ENCODE results near the gene BARX1.
A peak's percentile ranks its signal among the peaks of the same experiment; 100 is the strongest.
"Not testable (repeated sequence)": the region's sequence is repeated elsewhere in the genome, so short reads cannot be mapped to it uniquely, and the experiment has no call there.

The BARX1 gene

DNA sequence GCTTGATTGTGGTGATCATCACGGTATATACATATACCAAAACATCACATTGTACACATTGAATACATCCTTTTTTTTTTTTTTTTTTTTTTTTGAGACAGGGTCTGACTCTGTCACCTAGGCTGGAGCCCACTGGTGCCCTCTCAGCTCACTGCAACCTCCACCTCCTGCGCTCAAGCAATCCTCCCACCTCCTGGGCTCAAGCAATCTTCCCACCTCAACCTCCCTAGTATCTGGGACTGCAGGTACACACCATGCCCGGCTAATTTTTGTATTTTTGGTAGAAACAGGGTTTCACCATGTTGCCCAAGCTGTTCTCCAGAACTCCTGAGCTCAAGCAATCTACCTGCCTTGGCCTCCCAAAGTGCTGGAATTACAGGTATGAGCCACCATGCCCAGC, 8.3 kb upstream of the BARX1 start:
- H3K27me3 ChIP-seq (ENCODE audit: control insufficient read depth, insufficient read depth, low read length) = peaks cover 21% of the 10 kb centered on the region
- not testable (repeated sequence) for H3K9ac ChIP-seq (ENCODE audit: low read length); H3K27ac ChIP-seq (ENCODE audit: low read depth, low read length); H3K4me1 ChIP-seq (ENCODE audit: control insufficient read depth, insufficient read depth, low read length); H3K36me3 ChIP-seq (ENCODE audit: control insufficient read depth, insufficient read depth, low read length); H3K4me3 ChIP-seq (ENCODE audit: low read length)

DNA sequence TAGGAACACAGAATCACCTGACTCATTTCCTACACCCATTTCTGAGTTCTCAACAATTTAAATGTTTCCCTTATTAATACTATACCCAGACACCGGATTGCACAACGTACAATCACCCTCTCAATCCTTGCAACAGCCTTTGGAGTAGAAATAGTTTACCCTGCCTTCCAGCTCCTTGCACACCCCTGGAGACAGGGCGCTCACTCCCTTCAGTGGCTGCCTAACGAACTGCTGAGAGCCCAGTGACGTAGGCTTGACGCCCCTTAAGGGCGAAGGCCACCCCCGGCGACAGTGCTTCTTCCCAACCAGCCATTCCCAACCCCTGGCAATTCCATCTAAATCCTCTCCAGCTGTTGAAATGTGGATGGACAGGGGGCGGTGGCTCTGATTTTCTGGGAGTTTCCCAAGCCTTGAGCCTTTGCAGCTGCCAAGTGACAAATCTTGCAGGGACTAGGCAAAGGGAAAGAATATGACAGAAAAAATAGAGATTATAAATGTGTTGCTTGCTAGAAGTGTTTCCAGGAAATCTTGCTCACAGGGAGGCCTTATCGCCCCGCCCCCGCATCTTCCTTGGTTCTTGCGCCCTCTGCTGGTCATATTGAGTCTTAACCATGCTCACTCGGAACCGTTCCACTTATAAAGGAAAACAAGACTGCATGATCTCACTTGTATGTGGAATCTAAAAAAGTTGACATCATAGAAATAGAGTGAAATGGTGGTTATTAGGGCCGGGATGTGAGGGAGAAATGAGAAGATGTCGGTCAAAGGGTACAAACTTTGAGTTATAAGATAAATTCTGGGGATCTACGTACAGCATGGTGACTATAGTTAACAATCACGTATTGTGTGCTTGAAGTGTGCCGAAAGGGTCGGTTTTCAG, 7.6 kb upstream of the BARX1 start:
- no peak overlapping the region for H3K9ac ChIP-seq (ENCODE audit: low read length)
- H3K27ac ChIP-seq (ENCODE audit: low read depth, low read length) = no peak overlapping the region
- no peak overlapping the region for H3K4me3 ChIP-seq (ENCODE audit: low read length)
- no peaks in the 10 kb centered on the region for H3K36me3 ChIP-seq (ENCODE audit: control insufficient read depth, insufficient read depth, low read length)
- no peaks in the 10 kb centered on the region for H3K4me1 ChIP-seq (ENCODE audit: control insufficient read depth, insufficient read depth, low read length)
- H3K27me3 ChIP-seq (ENCODE audit: control insufficient read depth, insufficient read depth, low read length) = peaks cover 27% of the 10 kb centered on the region

DNA sequence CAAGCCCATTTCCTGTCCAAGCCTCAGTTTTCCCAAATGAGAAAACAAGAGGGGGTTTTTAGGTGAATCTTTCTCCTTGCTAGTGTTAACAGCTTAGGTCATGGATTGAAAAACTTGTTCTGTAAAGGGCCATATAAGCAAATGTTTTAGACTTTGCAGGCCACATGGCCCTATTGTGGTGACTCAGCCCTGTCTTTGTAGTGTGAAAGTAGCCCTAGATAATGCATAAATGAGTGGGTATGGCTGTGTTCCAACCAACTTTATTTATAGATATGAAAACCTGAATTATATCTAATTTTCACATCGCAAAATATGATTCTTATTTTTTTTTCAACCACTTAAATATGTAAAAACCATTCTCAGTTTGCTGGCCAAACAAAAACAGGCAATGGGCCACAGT, 6.9 kb upstream of the BARX1 start:
- Histone ChIP-seq H3K27ac (ENCODE audit: low read depth, low read length) (no peak overlapping the region), H3K27me3 (ENCODE audit: control insufficient read depth, insufficient read depth, low read length) (peaks cover 35% of the 10 kb centered on the region), H3K4me1 (ENCODE audit: control insufficient read depth, insufficient read depth, low read length) (no peaks in the 10 kb centered on the region), H3K4me3 (ENCODE audit: low read length) (no peak overlapping the region), H3K36me3 (ENCODE audit: control insufficient read depth, insufficient read depth, low read length) (no peaks in the 10 kb centered on the region), H3K9ac (ENCODE audit: low read length) (no peak overlapping the region)

DNA sequence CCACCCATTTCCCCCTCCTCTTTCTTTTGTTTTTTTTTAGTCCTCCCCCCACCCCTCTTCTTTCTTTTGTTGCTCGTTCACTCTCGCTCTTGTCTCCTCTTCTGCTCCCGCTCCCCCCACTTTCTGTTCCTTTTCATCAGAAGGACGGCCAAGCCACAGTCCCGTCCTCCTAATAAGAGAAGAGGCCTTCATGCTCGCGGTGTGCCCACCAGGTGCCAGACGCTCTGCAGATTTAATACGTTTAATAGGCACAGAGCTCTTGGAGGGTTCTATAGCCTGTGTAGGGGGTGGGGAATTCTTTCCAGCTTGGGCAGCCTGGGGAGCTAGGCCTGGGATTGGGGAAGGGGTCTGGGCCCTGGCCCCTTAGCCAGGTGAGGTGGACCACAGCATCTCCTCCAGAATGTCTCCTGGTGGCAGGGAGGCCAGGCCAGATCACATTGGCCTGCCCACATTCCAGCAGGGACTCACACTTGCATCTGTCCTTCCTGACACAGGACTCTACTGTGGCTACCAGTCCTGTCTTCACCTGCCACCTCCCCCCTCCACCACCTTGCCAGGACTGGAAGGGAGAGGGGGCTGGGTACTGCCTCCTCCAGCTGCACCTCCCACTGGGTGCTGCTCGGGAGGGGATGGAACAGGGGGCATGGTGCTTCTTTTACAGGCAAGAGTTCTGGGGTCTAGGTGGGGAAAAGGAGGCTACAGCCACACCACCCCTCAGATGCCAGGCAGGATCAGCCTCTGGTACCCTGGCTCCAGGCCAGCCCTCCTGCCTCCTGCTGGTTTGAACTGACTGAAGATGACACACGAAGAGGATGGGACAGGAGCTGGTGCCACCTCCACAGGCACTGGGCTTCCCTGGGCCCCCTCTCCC, 6.1 kb upstream of the BARX1 start:
- Histone ChIP-seq H3K9ac (ENCODE audit: low read length) (no peak overlapping the region), H3K4me3 (ENCODE audit: low read length) (no peak overlapping the region), H3K27me3 (ENCODE audit: control insufficient read depth, insufficient read depth, low read length) (peaks cover 43% of the 10 kb centered on the region), H3K27ac (ENCODE audit: low read depth, low read length) (no peak overlapping the region), H3K4me1 (ENCODE audit: control insufficient read depth, insufficient read depth, low read length) (no peaks in the 10 kb centered on the region), H3K36me3 (ENCODE audit: control insufficient read depth, insufficient read depth, low read length) (no peaks in the 10 kb centered on the region)

DNA sequence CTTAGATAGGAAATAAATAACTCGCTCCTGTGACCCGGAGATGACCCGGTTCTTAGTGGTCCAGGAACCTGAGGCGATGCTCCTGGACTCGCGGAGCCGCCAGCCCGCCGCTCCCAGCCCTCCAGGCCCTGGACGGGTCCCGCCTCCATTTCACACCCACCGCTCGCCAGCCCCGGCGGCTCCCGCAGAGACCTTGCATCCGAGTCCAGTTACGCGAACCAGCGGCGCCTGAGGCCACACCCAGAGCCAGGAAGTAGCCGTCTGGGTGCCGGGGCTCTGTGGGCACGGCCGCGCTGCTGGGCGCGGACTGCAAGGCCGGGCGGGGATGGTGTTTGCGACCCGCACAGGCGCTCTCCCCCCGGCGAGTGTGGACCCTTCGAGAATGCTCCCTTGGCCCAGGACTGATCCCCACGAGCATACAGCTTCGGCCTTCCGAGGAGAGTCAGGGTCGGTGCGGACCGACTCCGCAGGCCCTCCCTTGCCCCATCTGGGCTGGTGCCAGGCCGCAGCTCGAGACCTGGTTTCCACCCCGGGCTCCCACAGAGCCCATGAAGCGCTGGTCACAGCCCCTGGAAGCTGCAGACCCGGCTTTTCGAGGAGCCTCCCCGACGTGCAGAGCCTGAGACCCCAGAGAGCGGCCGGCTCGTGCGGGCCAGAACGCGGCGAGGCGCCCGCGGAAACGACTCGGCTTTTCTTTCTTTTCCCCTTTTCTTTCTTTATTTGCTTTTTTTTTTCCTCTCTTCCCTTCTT, 5.2 kb upstream of the BARX1 start:
- no peak overlapping the region for H3K9ac ChIP-seq (ENCODE audit: low read length)
- peaks cover 2% of the 10 kb centered on the region for H3K4me1 ChIP-seq (ENCODE audit: control insufficient read depth, insufficient read depth, low read length)
- H3K27ac ChIP-seq (ENCODE audit: low read depth, low read length) = no peak overlapping the region
- peak overlapping the region; percentile 6 for H3K4me3 ChIP-seq (ENCODE audit: low read length)
- no peaks in the 10 kb centered on the region for H3K36me3 ChIP-seq (ENCODE audit: control insufficient read depth, insufficient read depth, low read length)
- H3K27me3 ChIP-seq (ENCODE audit: control insufficient read depth, insufficient read depth, low read length) = peaks cover 51% of the 10 kb centered on the region

DNA sequence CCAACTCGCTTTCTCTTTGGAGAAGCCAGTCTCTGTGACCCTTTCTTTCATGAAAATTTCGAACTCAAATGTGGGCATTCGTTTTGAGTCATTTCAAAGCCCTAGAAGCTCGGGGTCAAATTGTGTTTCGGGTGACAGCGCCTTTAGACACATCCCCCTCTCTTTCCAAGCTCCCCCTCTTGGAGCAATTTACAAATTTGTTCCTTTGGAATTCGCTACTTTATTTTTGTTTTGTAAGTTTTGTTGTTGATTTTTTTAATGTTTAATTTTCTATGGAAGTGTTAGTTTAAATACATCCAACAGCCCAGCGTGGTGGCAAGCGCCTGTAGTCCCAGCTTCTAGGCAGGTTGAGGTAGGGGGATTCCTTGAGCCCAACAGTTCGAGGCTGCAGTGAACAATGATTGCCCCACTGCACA, 4.6 kb upstream of the BARX1 start:
- Histone ChIP-seq H3K27ac (ENCODE audit: low read depth, low read length) (no peak overlapping the region), H3K4me3 (ENCODE audit: low read length) (no peak overlapping the region), H3K9ac (ENCODE audit: low read length) (no peak overlapping the region), H3K4me1 (ENCODE audit: control insufficient read depth, insufficient read depth, low read length) (peaks cover 2% of the 10 kb centered on the region), H3K27me3 (ENCODE audit: control insufficient read depth, insufficient read depth, low read length) (peaks cover 52% of the 10 kb centered on the region), H3K36me3 (ENCODE audit: control insufficient read depth, insufficient read depth, low read length) (no peaks in the 10 kb centered on the region)

DNA sequence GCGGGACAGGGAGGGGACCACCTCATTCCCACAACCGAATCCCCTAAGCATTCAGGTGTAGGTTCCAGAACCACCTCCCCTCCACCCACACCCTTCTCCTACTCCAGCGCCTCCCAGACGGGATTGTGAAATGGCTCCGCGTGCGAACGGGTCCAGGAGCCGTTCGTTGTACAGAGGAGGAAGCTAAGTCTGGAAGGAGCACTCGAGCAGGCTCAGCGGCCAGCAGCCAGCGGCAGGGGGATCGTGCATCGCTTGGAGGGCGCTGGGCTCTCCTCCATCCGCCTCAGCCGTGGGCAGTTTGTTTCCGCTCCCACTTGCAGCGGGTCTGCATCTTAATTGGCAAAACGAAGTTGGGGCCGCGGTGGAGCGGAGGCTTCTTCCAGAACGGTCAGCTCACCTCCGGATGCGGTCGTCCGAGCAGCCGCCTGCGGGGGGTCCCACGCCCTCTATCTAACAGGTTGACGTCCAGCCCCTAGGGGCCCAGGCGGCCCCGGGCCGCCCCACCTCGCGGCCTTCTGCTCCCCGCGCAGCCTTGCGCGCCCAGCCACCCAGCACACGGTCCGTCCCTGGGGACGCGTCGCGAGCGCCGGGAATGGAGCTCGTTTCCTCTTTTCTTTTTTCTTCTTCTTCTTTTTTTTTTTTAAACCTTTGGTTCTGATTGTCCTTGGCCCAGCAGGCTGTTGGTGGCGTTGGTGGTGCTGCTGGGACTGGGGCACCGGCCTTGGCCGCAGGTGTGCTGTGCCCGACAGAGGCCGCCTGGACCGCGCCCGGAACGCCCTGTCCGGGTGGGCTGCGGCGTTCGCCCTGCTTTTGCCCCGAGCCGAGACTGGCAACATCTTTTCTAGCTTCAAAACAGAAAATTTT, 3.9 kb upstream of the BARX1 start:
- H3K4me1 ChIP-seq (ENCODE audit: control insufficient read depth, insufficient read depth, low read length) = peaks cover 2% of the 10 kb centered on the region
- peak overlapping the region; percentile 17 for H3K4me3 ChIP-seq (ENCODE audit: low read length)
- peaks cover 56% of the 10 kb centered on the region for H3K27me3 ChIP-seq (ENCODE audit: control insufficient read depth, insufficient read depth, low read length)

DNA sequence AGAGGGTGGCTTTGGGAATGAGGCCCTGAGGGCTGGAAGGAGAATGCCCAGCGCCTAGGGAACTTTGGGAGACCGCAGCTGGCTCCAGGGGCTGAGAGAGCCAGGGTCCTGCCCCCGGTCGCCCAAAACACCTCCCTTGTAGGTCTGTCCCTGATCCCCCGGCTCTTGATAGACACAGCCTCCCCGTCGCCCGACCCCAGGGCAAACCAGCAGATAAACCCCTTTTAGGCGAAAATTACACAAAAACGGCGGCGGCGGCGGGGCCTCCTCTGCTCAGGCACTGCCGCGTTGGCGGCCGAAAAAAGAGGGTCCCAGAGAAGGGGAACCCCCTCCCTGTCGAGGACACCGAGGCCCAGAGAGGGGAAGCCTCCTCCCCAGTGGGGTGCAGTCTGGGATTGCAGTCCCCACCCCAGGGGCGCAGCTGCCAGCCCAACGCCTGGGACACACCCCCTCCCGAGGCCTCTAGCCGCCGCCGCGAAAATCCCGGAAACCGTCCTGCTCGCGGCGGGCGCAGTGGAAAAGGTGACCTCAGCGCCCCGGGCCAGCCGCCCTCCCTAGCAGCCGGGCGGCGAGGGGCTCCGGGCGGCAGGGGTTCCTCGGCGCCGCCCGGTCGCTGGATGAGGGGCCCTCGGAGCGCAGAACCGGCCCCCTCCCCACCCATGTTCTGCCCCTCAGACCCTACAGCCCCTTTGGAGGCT, 3.1 kb upstream of the BARX1 start:
- H3K4me1 ChIP-seq (ENCODE audit: control insufficient read depth, insufficient read depth, low read length) = peaks cover 2% of the 10 kb centered on the region
- no peak overlapping the region for H3K9ac ChIP-seq (ENCODE audit: low read length)
- H3K4me3 ChIP-seq (ENCODE audit: low read length) = peak overlapping the region; percentile 17
- peaks cover 63% of the 10 kb centered on the region for H3K27me3 ChIP-seq (ENCODE audit: control insufficient read depth, insufficient read depth, low read length)
- H3K27ac ChIP-seq (ENCODE audit: low read depth, low read length) = no peak overlapping the region
- H3K36me3 ChIP-seq (ENCODE audit: control insufficient read depth, insufficient read depth, low read length) = no peaks in the 10 kb centered on the region

More for the DNA sequence above, 3.9 kb upstream of the BARX1 start:
- H3K9ac ChIP-seq (ENCODE audit: low read length) = no peak overlapping the region
- H3K27ac ChIP-seq (ENCODE audit: low read depth, low read length) = no peak overlapping the region
- H3K36me3 ChIP-seq (ENCODE audit: control insufficient read depth, insufficient read depth, low read length) = no peaks in the 10 kb centered on the region

DNA sequence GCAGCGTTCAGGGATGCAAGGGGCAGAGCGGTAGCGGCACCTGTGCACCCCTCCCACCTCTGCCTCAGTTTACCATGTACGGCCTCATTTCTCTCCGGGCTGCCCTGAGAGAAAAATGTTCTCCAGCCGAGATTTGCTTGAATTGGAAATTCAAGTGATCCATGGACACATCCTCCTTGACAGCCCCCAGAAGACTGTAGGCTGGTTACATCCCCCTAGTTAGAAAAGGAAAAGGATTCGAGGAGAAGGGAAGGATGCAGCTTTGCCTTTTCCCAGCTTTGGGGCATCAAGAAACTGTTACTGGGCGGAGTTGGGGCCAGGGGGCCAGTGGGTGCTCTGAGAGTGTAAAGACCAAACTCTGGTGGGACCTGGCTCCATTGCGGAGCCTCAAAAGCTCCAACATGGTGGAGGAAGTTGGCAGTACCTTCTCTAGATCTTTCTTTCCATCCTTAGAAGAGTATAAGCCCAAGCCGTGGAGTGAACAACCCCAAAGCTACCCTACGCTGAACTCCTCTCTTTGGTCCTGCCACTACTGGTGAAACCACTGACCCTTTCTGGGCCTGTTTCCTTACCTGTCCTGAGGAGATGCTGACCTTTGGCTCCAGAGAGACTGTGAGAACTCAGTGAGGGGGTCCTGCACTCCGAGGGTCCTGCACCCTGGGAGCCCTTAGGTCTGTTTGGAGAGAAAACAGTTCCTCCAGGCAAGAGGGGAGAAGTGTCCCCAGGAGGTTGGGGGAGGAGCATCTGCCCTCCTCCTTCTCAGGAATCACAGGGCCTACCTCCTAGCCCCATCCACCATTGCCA, 1.0 kb upstream of the BARX1 start:
- H3K27ac ChIP-seq (ENCODE audit: low read depth, low read length) = no peak overlapping the region
- H3K27me3 ChIP-seq (ENCODE audit: control insufficient read depth, insufficient read depth, low read length) = peaks cover 78% of the 10 kb centered on the region
- peaks cover 2% of the 10 kb centered on the region for H3K4me1 ChIP-seq (ENCODE audit: control insufficient read depth, insufficient read depth, low read length)
- H3K9ac ChIP-seq (ENCODE audit: low read length) = no peak overlapping the region
- H3K36me3 ChIP-seq (ENCODE audit: control insufficient read depth, insufficient read depth, low read length) = no peaks in the 10 kb centered on the region
- peak overlapping the region; percentile 38 for H3K4me3 ChIP-seq (ENCODE audit: low read length)

DNA sequence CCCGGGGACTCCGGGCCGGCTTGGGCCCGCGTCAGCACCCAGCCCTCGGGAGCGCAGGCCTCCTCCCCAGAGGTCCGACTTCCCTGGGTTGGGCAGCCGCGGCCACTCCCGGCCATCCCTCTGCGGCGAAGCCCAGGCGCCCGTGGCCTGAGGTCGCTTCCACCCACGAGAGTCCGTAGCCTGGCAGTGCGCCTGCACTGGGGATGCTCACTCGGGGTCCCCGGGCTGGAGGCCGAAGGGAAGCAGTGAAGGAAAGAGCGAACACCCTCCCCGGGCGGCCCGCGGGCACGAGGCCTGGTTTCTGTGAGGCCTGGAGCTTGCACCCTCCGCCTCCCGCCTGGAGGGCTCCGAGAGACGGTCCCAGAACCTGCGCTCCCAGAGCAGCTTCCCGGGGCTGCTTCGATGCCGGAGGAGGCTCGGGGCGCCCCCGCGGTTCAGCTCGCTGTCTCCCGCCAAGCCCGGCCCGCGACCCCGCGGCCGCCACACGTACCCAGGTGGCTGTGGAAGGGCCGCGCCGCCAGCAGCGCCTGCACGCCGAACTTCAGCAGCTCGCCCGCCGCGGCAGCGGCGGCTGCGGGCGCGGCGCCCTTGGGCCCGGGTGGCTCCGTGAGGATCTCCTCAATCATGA, 607 bp downstream of the BARX1 start:
- no peak overlapping the region for H3K9ac ChIP-seq (ENCODE audit: low read length)
- no peak overlapping the region for H3K4me3 ChIP-seq (ENCODE audit: low read length)
- H3K36me3 ChIP-seq (ENCODE audit: control insufficient read depth, insufficient read depth, low read length) = no peaks in the 10 kb centered on the region
- H3K27ac ChIP-seq (ENCODE audit: low read depth, low read length) = no peak overlapping the region
- H3K27me3 ChIP-seq (ENCODE audit: control insufficient read depth, insufficient read depth, low read length) = peaks cover 82% of the 10 kb centered on the region
- peaks cover 2% of the 10 kb centered on the region for H3K4me1 ChIP-seq (ENCODE audit: control insufficient read depth, insufficient read depth, low read length)

All from rectal smooth muscle tissue (tissue), 1 donor.